ENCODE data around the gene KDM2A. TPM values are rescaled to one million over a fixed set of nuclear protein-coding genes. Genes with fewer than 3 reads are reported as not detected.

KDM2A gene
- total and polyA plus RNA-seq, 9 donors, result 32.1 to 65.0 (median 54.2) TPM

DNA sequence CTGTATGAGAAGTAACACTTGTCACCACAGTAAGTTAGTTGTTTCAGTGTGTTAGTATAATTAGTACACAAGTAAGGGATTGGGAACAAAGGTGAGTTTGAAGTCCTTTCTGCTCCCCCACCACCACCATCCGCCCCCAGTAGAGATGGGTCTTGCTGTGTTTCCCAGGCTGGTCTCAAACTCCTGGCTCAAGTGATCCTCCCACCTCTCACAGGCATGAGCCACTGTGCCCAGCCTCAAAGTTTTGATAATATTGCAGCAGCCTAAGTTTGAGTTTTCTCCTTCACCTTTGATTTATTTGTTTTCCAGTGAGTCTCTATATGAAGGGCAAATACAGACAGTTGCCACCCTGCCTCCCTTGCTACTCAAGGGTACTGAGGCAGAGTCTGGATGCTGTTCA lies 123.5 kb downstream of the KDM2A start:
- WGBS (ENCODE audit: insufficient coverage), result no CpG with 5 or more reads among the region's 1 CpG
- Histone ChIP-seq H3K36me3 (ENCODE audit: control insufficient read depth, insufficient read depth, low read length) (peaks cover 45% of the 10 kb centered on the region), H3K27me3 (ENCODE audit: control insufficient read depth, insufficient read depth, low read length) (no peaks in the 10 kb centered on the region), H3K27ac (ENCODE audit: low read length) (no peak overlapping the region), H3K9me3 (replicated peaks; ENCODE audit: control insufficient read depth, low read depth, low read length) (no peaks in the 10 kb centered on the region), H3K4me1 (ENCODE audit: control insufficient read depth, insufficient read depth, low read length) (peaks cover 19% of the 10 kb centered on the region), H3K4me3 (ENCODE audit: low read length) (no peak overlapping the region)
- DNase-seq, result no peak

DNA sequence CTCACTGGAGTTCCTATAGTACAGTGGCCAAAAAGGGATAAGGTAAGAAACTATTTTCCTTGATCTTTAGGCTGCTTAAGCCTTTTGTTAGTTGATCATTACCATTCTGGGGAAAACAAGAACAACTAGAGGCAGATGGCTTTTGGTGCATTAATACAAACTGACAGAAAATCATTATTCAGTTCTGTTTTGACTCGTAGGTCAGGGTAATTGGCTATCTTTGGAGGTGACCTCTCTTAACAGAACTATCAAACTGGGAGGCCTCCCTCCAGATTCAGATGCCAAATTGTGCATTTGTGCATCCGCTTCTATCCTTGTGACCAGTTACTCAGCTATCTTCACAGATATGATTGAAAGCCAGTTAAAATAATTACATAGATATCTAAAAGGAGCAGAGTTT lies 124.0 kb downstream of the KDM2A start:
- 50% methylated on average over 1 of the region's 2 CpGs for WGBS (ENCODE audit: insufficient coverage)
- peaks cover 49% of the 10 kb centered on the region for H3K36me3 ChIP-seq (ENCODE audit: control insufficient read depth, insufficient read depth, low read length)
- no peak overlapping the region for H3K4me3 ChIP-seq (ENCODE audit: low read length)
- DNase-seq, result no peak
- H3K27me3 ChIP-seq (ENCODE audit: control insufficient read depth, insufficient read depth, low read length), result no peaks in the 10 kb centered on the region
- H3K27ac ChIP-seq (ENCODE audit: low read length), result no peak overlapping the region
- H3K4me1 ChIP-seq (ENCODE audit: control insufficient read depth, insufficient read depth, low read length), result peaks cover 19% of the 10 kb centered on the region
- H3K9me3 ChIP-seq (replicated peaks; ENCODE audit: control insufficient read depth, low read depth, low read length), result no peaks in the 10 kb centered on the region

DNA sequence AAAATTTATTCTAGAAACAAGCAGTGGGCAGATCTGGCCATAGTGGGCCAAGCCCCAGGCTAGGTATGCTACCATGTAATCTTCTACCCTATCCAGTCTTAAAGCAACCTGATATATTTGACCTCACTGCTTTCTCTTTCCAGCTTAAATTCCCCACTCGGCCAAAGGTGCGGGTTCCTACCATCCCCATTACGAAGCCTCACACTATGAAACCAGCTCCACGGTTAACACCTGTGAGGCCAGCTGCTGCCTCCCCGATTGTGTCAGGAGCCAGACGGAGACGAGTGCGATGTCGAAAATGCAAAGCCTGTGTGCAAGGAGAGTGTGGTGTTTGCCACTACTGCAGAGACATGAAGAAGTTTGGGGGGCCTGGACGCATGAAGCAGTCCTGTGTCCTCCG lies 126.0 kb downstream of the KDM2A start:
- peaks cover 9% of the 10 kb centered on the region for H3K4me1 ChIP-seq (ENCODE audit: control insufficient read depth, insufficient read depth, low read length)
- no peak overlapping the region for H3K4me3 ChIP-seq (ENCODE audit: low read length)

DNA sequence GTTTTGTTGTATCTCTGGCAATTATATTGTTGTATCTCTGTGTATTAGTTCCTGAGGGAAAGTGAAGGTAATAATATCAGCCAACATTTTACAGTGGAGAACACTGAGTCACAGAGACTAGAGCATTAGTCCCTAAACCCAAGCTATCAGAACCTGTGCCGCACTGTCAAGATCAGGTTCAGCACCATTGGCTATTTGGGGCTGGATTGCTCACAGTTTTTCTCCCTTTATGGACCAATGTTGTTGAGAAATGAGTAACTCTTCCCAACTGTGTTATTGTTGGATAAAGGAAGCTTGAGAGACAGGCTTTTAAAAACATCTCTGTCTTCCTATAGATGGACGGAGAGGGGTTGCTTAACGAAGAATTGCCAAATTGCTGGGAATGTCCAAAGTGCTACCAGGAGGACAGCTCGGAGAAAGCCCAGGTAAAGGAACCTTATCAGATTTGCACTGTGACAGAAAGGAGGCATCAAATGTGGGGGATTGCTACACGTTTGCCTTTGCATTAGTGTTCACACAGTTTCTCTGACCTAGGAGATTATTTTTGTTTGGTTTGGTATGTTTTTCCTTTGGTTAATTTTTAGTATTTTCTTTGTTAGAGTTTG lies 129.0 kb downstream of the KDM2A start:
- Histone ChIP-seq H3K27ac (ENCODE audit: low read length) (no peak overlapping the region), H3K9me3 (replicated peaks; ENCODE audit: control insufficient read depth, low read depth, low read length) (no peaks in the 10 kb centered on the region), H3K4me3 (ENCODE audit: low read length) (no peak overlapping the region), H3K4me1 (ENCODE audit: control insufficient read depth, insufficient read depth, low read length) (no peaks in the 10 kb centered on the region), H3K36me3 (ENCODE audit: control insufficient read depth, insufficient read depth, low read length) (peaks cover 93% of the 10 kb centered on the region), H3K27me3 (ENCODE audit: control insufficient read depth, insufficient read depth, low read length) (no peaks in the 10 kb centered on the region)
- 89% methylated on average over 4 of the region's 5 CpGs for WGBS (ENCODE audit: insufficient coverage)
- no peak for DNase-seq

More for the DNA sequence above, 126.0 kb downstream of the KDM2A start:
- DNase-seq, result no peak
- Histone ChIP-seq H3K36me3 (ENCODE audit: control insufficient read depth, insufficient read depth, low read length) (peaks cover 69% of the 10 kb centered on the region), H3K27me3 (ENCODE audit: control insufficient read depth, insufficient read depth, low read length) (no peaks in the 10 kb centered on the region), H3K9me3 (replicated peaks; ENCODE audit: control insufficient read depth, low read depth, low read length) (no peaks in the 10 kb centered on the region), H3K27ac (ENCODE audit: low read length) (no peak overlapping the region)
- WGBS (ENCODE audit: insufficient coverage), result 90% methylated on average over 7 of the region's 11 CpGs

DNA sequence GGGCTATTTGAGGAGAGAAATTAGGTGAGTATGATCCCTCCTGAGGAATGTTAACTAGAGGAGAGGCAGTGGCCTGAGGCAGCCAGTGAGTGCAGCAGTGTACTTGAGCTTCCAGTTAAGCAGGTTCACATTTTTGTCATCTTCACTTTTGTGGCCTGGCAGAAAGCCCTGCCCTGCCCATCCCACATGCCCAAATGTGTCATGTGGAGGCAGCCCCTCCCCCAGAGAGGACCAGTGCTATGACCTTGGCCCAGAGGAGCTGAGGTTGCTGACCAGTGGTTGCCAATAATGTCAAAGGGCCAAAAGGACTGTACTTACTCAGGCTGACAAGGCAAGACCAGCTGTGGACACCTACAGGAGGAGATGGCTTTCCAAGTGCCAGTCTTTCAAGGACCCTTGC lies 129.6 kb downstream of the KDM2A start:
- Histone ChIP-seq H3K27me3 (ENCODE audit: control insufficient read depth, insufficient read depth, low read length) (no peaks in the 10 kb centered on the region), H3K4me3 (ENCODE audit: low read length) (no peak overlapping the region), H3K36me3 (ENCODE audit: control insufficient read depth, insufficient read depth, low read length) (peaks cover 93% of the 10 kb centered on the region), H3K9me3 (replicated peaks; ENCODE audit: control insufficient read depth, low read depth, low read length) (no peaks in the 10 kb centered on the region), H3K27ac (ENCODE audit: low read length) (no peak overlapping the region), H3K4me1 (ENCODE audit: control insufficient read depth, insufficient read depth, low read length) (no peaks in the 10 kb centered on the region)
- DNase-seq, result no peak

DNA sequence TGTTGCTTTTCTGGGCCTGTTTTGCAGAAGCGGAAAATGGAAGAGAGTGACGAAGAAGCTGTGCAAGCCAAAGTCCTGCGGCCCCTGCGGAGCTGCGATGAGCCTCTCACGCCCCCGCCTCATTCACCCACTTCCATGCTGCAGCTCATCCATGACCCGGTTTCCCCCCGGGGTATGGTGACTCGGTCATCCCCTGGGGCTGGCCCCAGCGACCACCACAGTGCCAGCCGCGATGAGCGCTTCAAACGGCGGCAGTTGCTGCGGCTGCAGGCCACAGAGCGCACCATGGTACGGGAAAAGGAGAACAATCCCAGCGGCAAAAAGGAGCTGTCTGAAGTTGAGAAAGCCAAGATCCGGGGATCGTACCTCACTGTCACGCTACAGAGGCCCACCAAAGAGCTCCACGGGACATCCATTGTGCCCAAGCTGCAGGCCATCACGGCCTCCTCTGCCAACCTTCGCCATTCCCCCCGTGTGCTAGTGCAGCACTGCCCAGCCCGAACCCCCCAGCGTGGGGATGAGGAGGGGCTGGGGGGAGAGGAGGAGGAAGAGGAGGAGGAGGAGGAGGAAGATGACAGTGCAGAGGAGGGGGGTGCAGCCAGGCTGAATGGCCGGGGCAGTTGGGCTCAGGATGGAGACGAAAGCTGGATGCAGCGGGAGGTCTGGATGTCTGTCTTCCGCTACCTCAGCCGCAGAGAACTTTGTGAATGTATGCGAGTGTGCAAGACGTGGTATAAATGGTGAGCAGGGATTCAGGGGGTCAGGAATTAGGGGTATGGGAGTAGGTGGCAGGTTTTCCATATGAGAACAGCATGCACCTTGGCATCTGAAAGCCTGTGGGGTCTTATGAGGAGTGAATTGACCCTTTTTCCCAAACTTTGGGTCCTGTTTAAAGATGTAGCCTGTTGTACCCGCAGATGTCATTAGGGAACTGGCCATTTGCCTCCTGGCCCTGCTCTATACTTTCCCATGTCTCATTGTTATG lies 131.3 kb downstream of the KDM2A start:
- Histone ChIP-seq H3K4me3 (ENCODE audit: low read length) (no peak overlapping the region), H3K27ac (ENCODE audit: low read length) (no peak overlapping the region), H3K9me3 (replicated peaks; ENCODE audit: control insufficient read depth, low read depth, low read length) (no peaks in the 10 kb centered on the region), H3K27me3 (ENCODE audit: control insufficient read depth, insufficient read depth, low read length) (no peaks in the 10 kb centered on the region), H3K4me1 (ENCODE audit: control insufficient read depth, insufficient read depth, low read length) (no peaks in the 10 kb centered on the region), H3K36me3 (ENCODE audit: control insufficient read depth, insufficient read depth, low read length) (peaks cover 95% of the 10 kb centered on the region)
- no peak for DNase-seq
- 93% methylated on average over 35 of the region's 37 CpGs for WGBS (ENCODE audit: insufficient coverage)

DNA sequence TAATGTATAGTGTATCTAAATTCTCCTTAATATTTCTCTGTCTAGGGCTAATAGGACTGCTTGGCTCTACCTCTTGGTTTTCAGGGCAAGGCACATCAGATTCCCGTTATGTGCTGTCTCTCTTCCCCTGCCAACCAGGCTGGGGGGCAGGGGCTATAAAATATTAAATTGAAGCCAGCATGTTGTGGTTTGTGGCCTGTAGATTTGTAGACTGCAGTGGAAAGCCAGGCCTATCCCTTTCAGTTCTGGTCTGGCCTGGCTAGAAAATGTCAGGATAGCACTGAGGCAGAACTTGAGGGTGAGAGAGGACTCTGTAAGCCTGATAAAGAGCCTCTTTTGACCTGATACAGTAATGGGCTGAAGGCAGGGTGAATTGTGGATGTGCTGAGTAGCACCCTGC lies 132.8 kb downstream of the KDM2A start:
- H3K4me3 ChIP-seq (ENCODE audit: low read length), result no peak overlapping the region
- H3K36me3 ChIP-seq (ENCODE audit: control insufficient read depth, insufficient read depth, low read length), result peaks cover 98% of the 10 kb centered on the region
- H3K27me3 ChIP-seq (ENCODE audit: control insufficient read depth, insufficient read depth, low read length), result no peaks in the 10 kb centered on the region
- no peaks in the 10 kb centered on the region for H3K4me1 ChIP-seq (ENCODE audit: control insufficient read depth, insufficient read depth, low read length)
- no peak for DNase-seq
- H3K9me3 ChIP-seq (replicated peaks; ENCODE audit: control insufficient read depth, low read depth, low read length), result no peaks in the 10 kb centered on the region
- no CpG with 5 or more reads among the region's 1 CpG for WGBS (ENCODE audit: insufficient coverage)
- H3K27ac ChIP-seq (ENCODE audit: low read length), result no peak overlapping the region

DNA sequence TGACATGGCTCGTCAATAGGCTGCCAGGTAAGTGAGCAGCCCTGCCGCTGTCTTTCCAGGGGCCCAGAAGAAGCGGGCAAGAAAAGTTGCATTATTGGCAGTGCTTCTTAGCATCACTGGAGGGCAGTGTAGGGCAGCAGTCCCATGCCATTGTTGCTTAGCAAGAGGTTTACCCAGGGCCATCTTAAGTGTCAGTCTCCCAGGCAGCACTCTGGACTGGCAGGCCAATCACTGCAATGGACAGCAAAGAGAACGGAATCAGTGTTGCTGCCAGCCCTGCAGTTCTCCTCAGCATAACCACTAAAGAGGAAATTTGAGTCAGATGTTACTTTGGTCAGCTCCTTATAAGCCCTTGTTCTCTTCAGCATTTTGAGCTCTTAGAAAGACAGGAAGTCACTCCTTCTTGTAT lies 133.8 kb downstream of the KDM2A start:
- DNase-seq, result peak; percentile 76
- H3K36me3 ChIP-seq (ENCODE audit: control insufficient read depth, insufficient read depth, low read length), result peaks cover 95% of the 10 kb centered on the region
- WGBS (ENCODE audit: insufficient coverage), result 50% methylated on average over 2 of the region's 4 CpGs
- H3K9me3 ChIP-seq (replicated peaks; ENCODE audit: control insufficient read depth, low read depth, low read length), result no peaks in the 10 kb centered on the region
- H3K4me1 ChIP-seq (ENCODE audit: control insufficient read depth, insufficient read depth, low read length), result no peaks in the 10 kb centered on the region
- no peaks in the 10 kb centered on the region for H3K27me3 ChIP-seq (ENCODE audit: control insufficient read depth, insufficient read depth, low read length)
- no peak overlapping the region for H3K27ac ChIP-seq (ENCODE audit: low read length)
- no peak overlapping the region for H3K4me3 ChIP-seq (ENCODE audit: low read length)

DNA sequence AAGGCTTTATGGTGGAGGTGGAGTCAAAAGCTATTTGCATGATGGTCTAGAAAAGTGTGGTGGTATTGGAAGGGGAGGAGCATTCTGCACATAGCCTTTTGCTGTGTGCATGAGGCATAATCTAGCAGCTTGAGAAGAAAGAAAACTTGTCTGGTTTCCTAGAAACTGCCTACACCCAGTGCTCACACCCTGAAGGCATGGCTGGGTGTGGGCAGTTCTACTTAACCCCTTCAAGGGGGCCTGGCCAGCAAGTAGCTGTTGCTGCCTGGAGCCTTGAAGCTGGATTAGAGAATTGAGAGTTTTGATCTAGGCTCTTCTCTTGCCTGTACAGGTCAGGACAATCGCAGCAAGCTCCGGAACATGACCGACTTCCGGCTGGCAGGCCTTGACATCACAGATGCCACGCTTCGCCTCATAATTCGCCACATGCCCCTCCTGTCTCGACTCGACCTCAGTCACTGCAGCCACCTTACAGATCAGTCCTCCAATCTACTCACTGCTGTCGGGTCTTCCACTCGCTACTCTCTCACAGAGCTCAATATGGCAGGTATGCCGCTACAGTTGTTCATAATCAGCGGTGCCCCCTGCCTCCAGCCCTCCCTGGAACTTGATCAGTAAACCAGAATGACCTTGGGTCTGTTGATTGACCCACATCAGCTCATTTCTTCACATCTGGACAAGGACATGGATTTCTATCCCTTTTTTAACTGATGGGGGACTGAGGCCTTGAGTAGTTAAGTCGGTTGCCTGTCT lies 135.0 kb downstream of the KDM2A start:
- peaks cover 89% of the 10 kb centered on the region for H3K36me3 ChIP-seq (ENCODE audit: control insufficient read depth, insufficient read depth, low read length)
- no peak for DNase-seq
- H3K27me3 ChIP-seq (ENCODE audit: control insufficient read depth, insufficient read depth, low read length), result no peaks in the 10 kb centered on the region
- H3K4me3 ChIP-seq (ENCODE audit: low read length), result no peak overlapping the region
- WGBS (ENCODE audit: insufficient coverage), result 94% methylated on average over 13 of the region's 14 CpGs
- no peak overlapping the region for H3K27ac ChIP-seq (ENCODE audit: low read length)
- no peaks in the 10 kb centered on the region for H3K9me3 ChIP-seq (replicated peaks; ENCODE audit: control insufficient read depth, low read depth, low read length)
- H3K4me1 ChIP-seq (ENCODE audit: control insufficient read depth, insufficient read depth, low read length), result no peaks in the 10 kb centered on the region

DNA sequence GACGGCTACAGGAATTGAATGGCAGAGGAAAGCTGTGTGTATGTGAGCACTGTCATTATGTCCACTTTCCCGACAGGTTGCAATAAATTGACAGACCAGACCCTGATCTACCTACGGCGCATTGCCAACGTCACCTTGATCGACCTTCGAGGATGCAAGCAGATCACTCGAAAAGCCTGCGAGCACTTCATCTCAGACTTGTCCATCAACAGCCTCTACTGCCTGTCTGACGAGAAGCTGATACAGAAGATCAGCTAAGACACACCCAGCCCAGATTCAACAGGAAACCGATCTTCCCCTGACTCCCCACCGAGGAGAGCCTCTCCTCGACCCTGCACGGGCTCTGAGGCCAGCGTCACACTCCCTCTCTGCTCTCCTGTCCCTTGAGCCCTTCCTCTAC lies 135.7 kb downstream of the KDM2A start:
- Histone ChIP-seq H3K27me3 (ENCODE audit: control insufficient read depth, insufficient read depth, low read length) (no peaks in the 10 kb centered on the region), H3K4me1 (ENCODE audit: control insufficient read depth, insufficient read depth, low read length) (no peaks in the 10 kb centered on the region), H3K9me3 (replicated peaks; ENCODE audit: control insufficient read depth, low read depth, low read length) (no peaks in the 10 kb centered on the region), H3K36me3 (ENCODE audit: control insufficient read depth, insufficient read depth, low read length) (peaks cover 81% of the 10 kb centered on the region), H3K27ac (ENCODE audit: low read length) (no peak overlapping the region), H3K4me3 (ENCODE audit: low read length) (no peak overlapping the region)
- no peak for DNase-seq
- WGBS (ENCODE audit: insufficient coverage), result 83% methylated on average over 11 of the region's 15 CpGs
